Measurements from ENCODE around the gene LAT.

Gene LAT

GRCh38 chr16:29007730-29008593, 23.1 kb downstream of the LAT start:
- DNase-seq (ENCODE audit: low read depth in 2 of 3, low spot score in 2 of 3), result peak in 1 of 3 experiments; percentile 42

- DNase-seq (ENCODE audit: low read depth in 2 of 3, low spot score in 2 of 3), result no peak
Observed at GRCh38 chr16:29009050-29009837, 24.4 kb downstream of the LAT start.

GRCh38 chr16:29009838-29010166, 24.9 kb downstream of the LAT start:
- DNase-seq (ENCODE audit: low read depth in 2 of 3, low spot score in 2 of 3), result no peak

- DNase-seq (ENCODE audit: low read depth in 2 of 3, low spot score in 2 of 3), result no peak
Observed at GRCh38 chr16:29011112-29011511, 26.3 kb downstream of the LAT start.

- no peak for DNase-seq (ENCODE audit: low read depth in 2 of 3, low spot score in 2 of 3)
Observed at GRCh38 chr16:29011851-29012250, 27.0 kb downstream of the LAT start.

GRCh38 chr16:29012913-29013553, 28.2 kb downstream of the LAT start:
- no peak for DNase-seq (ENCODE audit: low read depth in 2 of 3, low spot score in 2 of 3)

- DNase-seq (ENCODE audit: low read depth in 2 of 3, low spot score in 2 of 3), result no peak
Observed at GRCh38 chr16:29014561-29015069, 29.8 kb downstream of the LAT start.

- no peak for DNase-seq (ENCODE audit: low read depth in 2 of 3, low spot score in 2 of 3)
Observed at GRCh38 chr16:29022196-29022595, 37.3 kb downstream of the LAT start.

GRCh38 chr16:29023279-29024277, 38.7 kb downstream of the LAT start:
- DNase-seq (ENCODE audit: low read depth in 2 of 3, low spot score in 2 of 3), result no peak

- DNase-seq (ENCODE audit: low read depth in 2 of 3, low spot score in 2 of 3), result no peak
Observed at GRCh38 chr16:29024278-29024677, 39.4 kb downstream of the LAT start.

- no peak for DNase-seq (ENCODE audit: low read depth in 2 of 3, low spot score in 2 of 3)
Observed at GRCh38 chr16:29025218-29025617, 40.4 kb downstream of the LAT start.

GRCh38 chr16:29025735-29026134, 40.9 kb downstream of the LAT start:
- no peak for DNase-seq (ENCODE audit: low read depth in 2 of 3, low spot score in 2 of 3)

GRCh38 chr16:29028457-29029167, 43.8 kb downstream of the LAT start:
- no peak for DNase-seq (ENCODE audit: low read depth in 2 of 3, low spot score in 2 of 3)

GRCh38 chr16:29029168-29029994, 44.5 kb downstream of the LAT start:
- DNase-seq (ENCODE audit: low read depth in 2 of 3, low spot score in 2 of 3), result peak; percentile 74 to 79 (median 77)

- no peak for DNase-seq (ENCODE audit: low read depth in 2 of 3, low spot score in 2 of 3)
Observed at GRCh38 chr16:29030086-29030840, 45.4 kb downstream of the LAT start.

Measured in activated CD8-positive, alpha-beta memory T cell treated with anti-CD3 and anti-CD28 coated beads for 48 hours (primary cell).